Tibial nerve (tissue), 4 donors: ENCODE data around the gene SLC26A3.

Source experiments
- EP300 ChIP-seq, 2 donors: sonication (generic); formaldehyde crosslinking; IDR thresholded peaks; one replicate each; pipeline ENCODE4 v1.6.1; 2017; ENCODE audit warnings: antibody characterized with exemption in 2 of 2, mild to moderate bottlenecking in 1 of 2
- POLR2A ChIP-seq, 2 donors: fragments of 450-650 bp; IDR thresholded peaks; one replicate each; pipeline ENCODE4 v1.6.1; 2017; ENCODE audit warnings: antibody characterized with exemption in 2 of 2, mild to moderate bottlenecking in 2 of 2, moderate library complexity in 2 of 2
- TF ChIP-seq, protein P1 (sequence below), 5 experiments: fragments of 200-600 bp in 3 of 5; fragments of 450-650 bp in 2 of 5; sonication (generic) in 3 of 5; IDR thresholded peaks; one replicate each; pipeline ENCODE4 v1.5.1; 2016 to 2019; ENCODE audit warnings: antibody characterized with exemption in 5 of 5, mild to moderate bottlenecking in 3 of 5, moderate library complexity in 2 of 5

DNA sequence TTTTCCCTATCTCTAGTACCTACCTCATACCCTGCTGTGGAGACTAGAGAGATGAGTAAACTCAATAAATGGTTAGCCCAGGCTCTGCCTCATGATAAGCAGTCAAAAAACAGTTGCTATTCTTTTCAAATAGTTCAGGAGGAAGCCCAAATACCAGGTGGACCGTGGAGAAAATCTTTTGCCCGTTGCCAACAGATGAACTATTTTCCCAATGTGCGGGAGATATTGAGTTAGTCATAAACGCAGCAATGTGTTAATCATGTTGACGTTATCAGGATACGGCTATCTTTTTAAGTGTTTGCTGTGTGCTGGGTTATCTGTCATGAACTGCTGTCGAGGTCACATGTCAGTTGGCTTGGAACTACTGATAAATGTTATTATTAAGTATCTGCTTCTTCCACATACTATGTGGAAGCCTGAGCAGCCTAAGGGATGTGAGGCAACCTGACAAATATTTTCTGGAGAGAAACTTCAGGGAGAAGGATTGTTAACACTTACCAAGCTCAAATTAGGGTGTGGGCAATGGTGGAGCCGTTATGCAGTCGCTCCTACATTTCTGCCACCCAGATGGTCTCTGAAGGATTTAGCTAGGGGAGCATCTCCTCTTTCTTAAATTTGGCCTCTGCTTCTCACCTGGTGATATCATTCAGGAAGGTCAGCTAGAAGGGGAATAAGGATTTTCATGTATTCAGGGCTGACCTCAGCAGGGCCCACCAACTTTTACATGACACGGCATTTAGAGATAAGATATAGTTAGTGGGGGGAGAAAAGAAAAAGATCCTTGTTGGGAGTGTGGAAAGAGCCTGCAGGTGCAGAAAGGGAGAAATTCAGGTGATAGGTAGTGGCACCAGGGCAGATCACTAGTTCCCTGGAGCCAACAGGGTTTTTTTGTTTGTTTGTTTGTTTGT is 33.5 kb upstream of the SLC26A3 start:
- no peak for TF ChIP-seq POLR2A (IDR thresholded peaks at IDR 0.05)
- no peak for TF ChIP-seq EP300 (IDR thresholded peaks at IDR 0.05)
- TF ChIP-seq, protein P1, sequence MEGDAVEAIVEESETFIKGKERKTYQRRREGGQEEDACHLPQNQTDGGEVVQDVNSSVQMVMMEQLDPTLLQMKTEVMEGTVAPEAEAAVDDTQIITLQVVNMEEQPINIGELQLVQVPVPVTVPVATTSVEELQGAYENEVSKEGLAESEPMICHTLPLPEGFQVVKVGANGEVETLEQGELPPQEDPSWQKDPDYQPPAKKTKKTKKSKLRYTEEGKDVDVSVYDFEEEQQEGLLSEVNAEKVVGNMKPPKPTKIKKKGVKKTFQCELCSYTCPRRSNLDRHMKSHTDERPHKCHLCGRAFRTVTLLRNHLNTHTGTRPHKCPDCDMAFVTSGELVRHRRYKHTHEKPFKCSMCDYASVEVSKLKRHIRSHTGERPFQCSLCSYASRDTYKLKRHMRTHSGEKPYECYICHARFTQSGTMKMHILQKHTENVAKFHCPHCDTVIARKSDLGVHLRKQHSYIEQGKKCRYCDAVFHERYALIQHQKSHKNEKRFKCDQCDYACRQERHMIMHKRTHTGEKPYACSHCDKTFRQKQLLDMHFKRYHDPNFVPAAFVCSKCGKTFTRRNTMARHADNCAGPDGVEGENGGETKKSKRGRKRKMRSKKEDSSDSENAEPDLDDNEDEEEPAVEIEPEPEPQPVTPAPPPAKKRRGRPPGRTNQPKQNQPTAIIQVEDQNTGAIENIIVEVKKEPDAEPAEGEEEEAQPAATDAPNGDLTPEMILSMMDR (IDR thresholded peaks at IDR 0.05) = no peak
